ENCODE measurements around the gene OGT.

Gene OGT

GRCh38 chrX:71612256-71612655, 79.4 kb downstream of the OGT start:
- DNase-seq (ENCODE audit: low spot score) = no peak
- no peak for TF ChIP-seq CTCF (IDR thresholded peaks at IDR 0.05; ENCODE audit: extremely low read depth, missing control alignments)

GRCh38 chrX:71615056-71615455, 82.2 kb downstream of the OGT start:
- DNase-seq (ENCODE audit: low spot score) = no peak
- TF ChIP-seq CTCF (IDR thresholded peaks at IDR 0.05; ENCODE audit: extremely low read depth, missing control alignments) = no peak

GRCh38 chrX:71615954-71616353, 83.0 kb downstream of the OGT start:
- no peak for TF ChIP-seq CTCF (IDR thresholded peaks at IDR 0.05; ENCODE audit: extremely low read depth, missing control alignments)
- DNase-seq (ENCODE audit: low spot score) = no peak

- TF ChIP-seq CTCF (IDR thresholded peaks at IDR 0.05; ENCODE audit: extremely low read depth, missing control alignments) = no peak
- no peak for DNase-seq (ENCODE audit: low spot score)
Observed at GRCh38 chrX:71616672-71617529, 84.0 kb downstream of the OGT start.

- no peak for DNase-seq (ENCODE audit: low spot score)
- no peak for TF ChIP-seq CTCF (IDR thresholded peaks at IDR 0.05; ENCODE audit: extremely low read depth, missing control alignments)
Observed at GRCh38 chrX:71617742-71618141, 84.8 kb downstream of the OGT start.

GRCh38 chrX:71618303-71618721, 85.4 kb downstream of the OGT start, which contains the start of gene CXCR3:
Gene CXCR3, minus strand, starts transcription at chrX:71618511. Its CDS starts 62 bp downstream, at chrX:71618449.
- TF ChIP-seq CTCF (IDR thresholded peaks at IDR 0.05; ENCODE audit: extremely low read depth, missing control alignments) = no peak
- DNase-seq (ENCODE audit: low spot score) = peak; percentile 43

- TF ChIP-seq CTCF (IDR thresholded peaks at IDR 0.05; ENCODE audit: extremely low read depth, missing control alignments) = no peak
- no peak for DNase-seq (ENCODE audit: low spot score)
Observed at GRCh38 chrX:71618787-71619186, 85.9 kb downstream of the OGT start.

All from GM20000 (cell line).